Bronchial epithelial cell (primary cell): Measurements from ENCODE around the gene LCN12. TPM values are rescaled to one million over a fixed set of nuclear protein-coding genes. Genes with fewer than 3 reads are reported as not detected.

Experiments
- DNase-seq: peaks from one replicate; pipeline ENCODE4 v3.0.0-alpha.2; 2010; ENCODE audit warnings: low read depth
- FAIRE-seq: peaks from 2 replicates; lab custom pipeline; 2011; peaks lifted over from hg19 to GRCh38; lab: Jason Lieb, UNC
- H3K27me3 ChIP-seq: 2 replicates; pipeline ENCODE4 v1.5.1; 2011; ENCODE audit warnings: low read length; ENCODE audit not compliant: control insufficient read depth, insufficient read depth
- H3K36me3 ChIP-seq: 2 replicates; pipeline ENCODE4 v1.5.1; 2011; ENCODE audit warnings: low read length; ENCODE audit not compliant: control insufficient read depth, insufficient read depth
- H3K4me3 ChIP-seq: 2 replicates; pipeline ENCODE4 v1.5.1; 2011; ENCODE audit warnings: mild to moderate bottlenecking, low read depth, low read length, control low read depth
- total RNA-seq: library from RNA; depleted of rRNA; stranded (reverse); fragments of >200 nt; gene quantifications from 2 replicates; pipeline ENCODE4 v1.2.1, GENCODE V29; 2014
- TF ChIP-seq, protein P1 (sequence below): IDR thresholded peaks from 2 replicates; pipeline ENCODE4 v1.5.1; 2011; ENCODE audit warnings: mild to moderate bottlenecking, moderate library complexity, low read length, control low read depth, inconsistent platforms; ENCODE audit not compliant: insufficient read depth, severe bottlenecking

Gene LCN12
- total RNA-seq, 1 donor from 2014 or later: not detected

GRCh38 chr9:136920069-136920468 lies 32.0 kb upstream of the LCN12 start:
- H3K27me3 ChIP-seq: no peaks in the 10 kb centered on the region
- FAIRE-seq: no peak
- no peak overlapping the region for H3K4me3 ChIP-seq
- TF ChIP-seq, protein P1, sequence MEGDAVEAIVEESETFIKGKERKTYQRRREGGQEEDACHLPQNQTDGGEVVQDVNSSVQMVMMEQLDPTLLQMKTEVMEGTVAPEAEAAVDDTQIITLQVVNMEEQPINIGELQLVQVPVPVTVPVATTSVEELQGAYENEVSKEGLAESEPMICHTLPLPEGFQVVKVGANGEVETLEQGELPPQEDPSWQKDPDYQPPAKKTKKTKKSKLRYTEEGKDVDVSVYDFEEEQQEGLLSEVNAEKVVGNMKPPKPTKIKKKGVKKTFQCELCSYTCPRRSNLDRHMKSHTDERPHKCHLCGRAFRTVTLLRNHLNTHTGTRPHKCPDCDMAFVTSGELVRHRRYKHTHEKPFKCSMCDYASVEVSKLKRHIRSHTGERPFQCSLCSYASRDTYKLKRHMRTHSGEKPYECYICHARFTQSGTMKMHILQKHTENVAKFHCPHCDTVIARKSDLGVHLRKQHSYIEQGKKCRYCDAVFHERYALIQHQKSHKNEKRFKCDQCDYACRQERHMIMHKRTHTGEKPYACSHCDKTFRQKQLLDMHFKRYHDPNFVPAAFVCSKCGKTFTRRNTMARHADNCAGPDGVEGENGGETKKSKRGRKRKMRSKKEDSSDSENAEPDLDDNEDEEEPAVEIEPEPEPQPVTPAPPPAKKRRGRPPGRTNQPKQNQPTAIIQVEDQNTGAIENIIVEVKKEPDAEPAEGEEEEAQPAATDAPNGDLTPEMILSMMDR: no peak
- H3K36me3 ChIP-seq: peaks cover 19% of the 10 kb centered on the region
- no peak for DNase-seq

- no peaks in the 10 kb centered on the region for H3K27me3 ChIP-seq
- FAIRE-seq: no peak
- no peak for DNase-seq
- TF ChIP-seq, protein P1: no peak
- H3K4me3 ChIP-seq: no peak overlapping the region
- H3K36me3 ChIP-seq: peaks cover 19% of the 10 kb centered on the region
These were observed 31.3 kb upstream of the LCN12 start for GRCh38 chr9:136920734-136921231.

- Histone ChIP-seq H3K27me3 (no peaks in the 10 kb centered on the region), H3K4me3 (no peak overlapping the region), H3K36me3 (peaks cover 22% of the 10 kb centered on the region)
- FAIRE-seq (no peak), DNase-seq (no peak)
- TF ChIP-seq, protein P1: no peak
These were observed 30.8 kb upstream of the LCN12 start for GRCh38 chr9:136921307-136921706.

- DNase-seq (no peak), FAIRE-seq (no peak)
- peaks cover 23% of the 10 kb centered on the region for H3K36me3 ChIP-seq
- no peaks in the 10 kb centered on the region for H3K27me3 ChIP-seq
- H3K4me3 ChIP-seq: no peak overlapping the region
- TF ChIP-seq, protein P1: no peak
These were observed 30.4 kb upstream of the LCN12 start for GRCh38 chr9:136921718-136922117.

- DNase-seq (no peak), FAIRE-seq (no peak)
- TF ChIP-seq, protein P1: no peak
- Histone ChIP-seq H3K27me3 (no peaks in the 10 kb centered on the region), H3K36me3 (peaks cover 18% of the 10 kb centered on the region), H3K4me3 (no peak overlapping the region)
These were observed 29.5 kb upstream of the LCN12 start for GRCh38 chr9:136922540-136922939.

GRCh38 chr9:136923881-136924280 lies 28.2 kb upstream of the LCN12 start:
- peaks cover 16% of the 10 kb centered on the region for H3K36me3 ChIP-seq
- no peaks in the 10 kb centered on the region for H3K27me3 ChIP-seq
- H3K4me3 ChIP-seq: no peak overlapping the region
- DNase-seq (no peak), FAIRE-seq (no peak)
- TF ChIP-seq, protein P1: no peak
